SK-N-SH (cell line): ENCODE measurements around the gene AHR. TPM values are rescaled to one million over a fixed set of nuclear protein-coding genes. Genes with fewer than 3 reads are reported as not detected.

Experiments used
- CTCF ChIA-PET: fragments of 300-600, 350-600 bp; formaldehyde crosslinking; extraction: SDS; loops from one replicate; lab custom pipeline; 2021; lab: Yijun Ruan, JAX
- POLR2A ChIA-PET: fragments of 350-600 bp; sonication (Branson Sonifier 250); formaldehyde crosslinking; extraction: SDS; loops from one replicate; lab custom pipeline; 2020; ENCODE audit warnings: antibody characterized with exemption, inconsistent platforms; lab: Yijun Ruan, JAX
- DNase-seq: peaks from one replicate; pipeline ENCODE4 v3.0.0; 2012
- H2AFZ ChIP-seq: fragments of 200-600 bp; sonication (generic); 2 replicates; pipeline ENCODE4 v1.8.1; 2016; ENCODE audit warnings: antibody characterized with exemption, mild to moderate bottlenecking, low read depth
- H3F3A ChIP-seq: fragments of 200-600 bp; sonication (generic); replicated peaks from 2 replicates; pipeline ENCODE3; 2016; ENCODE audit warnings: antibody characterized with exemption, mild to moderate bottlenecking; ENCODE audit not compliant: insufficient read depth
- H3K27ac ChIP-seq, 2 experiments: fragments of 200-500 bp in 1 of 2; fragments of 200-600 bp in 1 of 2; sonication (Bioruptor generic) in 1 of 2; sonication (generic), shearing (Covaris generic) in 1 of 2; 2 replicates each; pipeline versions ENCODE4 v1.5.1 to v1.6.1; 2014 to 2016; ENCODE audit warnings: low read depth in 2 of 2, inconsistent platforms in 1 of 2, low read length in 1 of 2, mild to moderate bottlenecking in 1 of 2, mixed read lengths in 1 of 2
- H3K27me3 ChIP-seq: fragments of 200-600 bp; sonication (generic), shearing (Covaris generic); 2 replicates; pipeline ENCODE4 v1.6.1; 2016; ENCODE audit warnings: mixed run types; ENCODE audit not compliant: insufficient read depth
- H3K36me3 ChIP-seq, 2 experiments: fragments of 200-500 bp in 1 of 2; fragments of 200-600 bp in 1 of 2; sonication (Bioruptor generic) in 1 of 2; sonication (generic) in 1 of 2; replicated peaks in 1 of 2; 2 replicates each; pipeline versions ENCODE3 to v1.5.1; 2014 to 2016; ENCODE audit warnings: low read length in 1 of 2, mild to moderate bottlenecking in 1 of 2; ENCODE audit not compliant: insufficient read depth in 2 of 2, control insufficient read depth in 1 of 2
- H3K4me1 ChIP-seq, 2 experiments: fragments of 200-500 bp in 1 of 2; fragments of 200-600 bp in 1 of 2; sonication (Bioruptor generic) in 1 of 2; sonication (generic), shearing (Covaris generic) in 1 of 2; 2 replicates each; pipeline versions ENCODE4 v1.5.1 to v1.6.1; 2014 to 2016; ENCODE audit warnings: low read depth in 1 of 2, low read length in 1 of 2, mixed run types in 1 of 2; ENCODE audit not compliant: insufficient read depth in 2 of 2, control insufficient read depth in 1 of 2
- H3K4me2 ChIP-seq: fragments of 200-600 bp; sonication (generic), shearing (Covaris generic); 2 replicates; pipeline ENCODE4 v1.6.1; 2017; ENCODE audit warnings: mixed run types
- H3K4me3 ChIP-seq, 2 experiments: fragments of 200-500 bp in 1 of 2; fragments of 200-600 bp in 1 of 2; sonication (Bioruptor generic) in 1 of 2; sonication (generic), shearing (Covaris generic) in 1 of 2; 2 replicates each; pipeline versions ENCODE4 v1.5.1 to v1.8.1; 2014 to 2016; ENCODE audit warnings: low read depth in 2 of 2, inconsistent platforms in 1 of 2, low read length in 1 of 2, mild to moderate bottlenecking in 1 of 2, mixed read lengths in 1 of 2, moderate library complexity in 1 of 2
- H3K79me2 ChIP-seq: fragments of 200-600 bp; sonication (generic); 2 replicates; pipeline ENCODE4 v1.8.1; 2017; ENCODE audit warnings: mild to moderate bottlenecking; ENCODE audit not compliant: insufficient read depth
- H3K9ac ChIP-seq: fragments of 200-600 bp; sonication (generic); 2 replicates; pipeline ENCODE4 v1.6.1; 2017; ENCODE audit warnings: mixed run types
- H3K9me2 ChIP-seq: fragments of 200-600 bp; sonication (generic); 2 replicates; pipeline ENCODE4 v1.6.1; 2017; ENCODE audit warnings: mixed run types
- H3K9me3 ChIP-seq: fragments of 200-600 bp; sonication (generic); 2 replicates; pipeline ENCODE4 v1.6.1; 2017; ENCODE audit warnings: mixed run types, mild to moderate bottlenecking, moderate library complexity
- H4K20me1 ChIP-seq: fragments of 200-600 bp; sonication (generic); 2 replicates; pipeline ENCODE4 v1.6.1; 2017; ENCODE audit warnings: mild to moderate bottlenecking, mixed run types; ENCODE audit not compliant: insufficient read depth
- CHD2 ChIP-seq: fragments of 150-350 bp; IDR thresholded peaks from 2 replicates; pipeline ENCODE4 v1.6.1; 2018; ENCODE audit warnings: low read length; ENCODE audit not compliant: partially characterized antibody
- EZH2phosphoT487 ChIP-seq: fragments of 200-600 bp; sonication (generic); IDR thresholded peaks from 2 replicates; pipeline ENCODE4 v1.6.1; 2017; ENCODE audit warnings: low read depth, mixed run types, mild to moderate bottlenecking, antibody characterized with exemption, moderate library complexity, borderline replicate concordance
- FOXJ3 ChIP-seq: sonication (generic); formaldehyde crosslinking; IDR thresholded peaks from 2 replicates; pipeline ENCODE4 v1.5.1; 2020; ENCODE audit warnings: mild to moderate bottlenecking, missing genetic modification reagents
- GABPA ChIP-seq: IDR thresholded peaks from 2 replicates; pipeline ENCODE4 v1.4.0; 2012; ENCODE audit warnings: low read depth, mild to moderate bottlenecking
- IRF3 ChIP-seq: fragments of 150-350 bp; IDR thresholded peaks from 2 replicates; pipeline ENCODE4 v1.6.1; 2016; ENCODE audit warnings: mild to moderate bottlenecking, low read depth, low read length
- MAX ChIP-seq: IDR thresholded peaks from 2 replicates; pipeline ENCODE4 v1.4.0; 2012; ENCODE audit warnings: low read depth
- MEF2A ChIP-seq: IDR thresholded peaks from 2 replicates; pipeline ENCODE4 v1.4.0; 2012; ENCODE audit warnings: low read depth, borderline replicate concordance
- MXI1 ChIP-seq: IDR thresholded peaks from 2 replicates; pipeline ENCODE4 v1.6.1; 2012; ENCODE audit warnings: mild to moderate bottlenecking, low read depth, low read length, improper control_type of control experiment
- NRF1 ChIP-seq: IDR thresholded peaks from 2 replicates; pipeline ENCODE4 v1.6.1; 2012; ENCODE audit warnings: low read depth, mild to moderate bottlenecking, low read length
- RAD21 ChIP-seq: IDR thresholded peaks from 2 replicates; pipeline ENCODE4 v1.6.1; 2012; ENCODE audit warnings: mild to moderate bottlenecking, low read length
- RCOR1 ChIP-seq: fragments of 150-350 bp; IDR thresholded peaks from 2 replicates; pipeline ENCODE4 v1.6.1; 2017; ENCODE audit warnings: antibody characterized with exemption, low read length
- RXRA ChIP-seq: IDR thresholded peaks from 2 replicates; pipeline ENCODE4 v1.4.0; 2012; ENCODE audit warnings: low read depth, mild to moderate bottlenecking, borderline replicate concordance
- SIN3A ChIP-seq: IDR thresholded peaks from 2 replicates; pipeline ENCODE4 v1.6.1; 2012; ENCODE audit warnings: low read depth, mild to moderate bottlenecking, low read length, moderate library complexity, borderline replicate concordance
- SMC3 ChIP-seq: IDR thresholded peaks from 2 replicates; pipeline ENCODE4 v1.6.1; 2012; ENCODE audit warnings: low read depth, low read length, improper control_type of control experiment
- TAF1 ChIP-seq: IDR thresholded peaks from 2 replicates; pipeline ENCODE4 v1.6.1; 2012; ENCODE audit warnings: low read depth, mild to moderate bottlenecking, low read length, moderate library complexity, borderline replicate concordance
- TCF12 ChIP-seq: IDR thresholded peaks from 2 replicates; pipeline ENCODE4 v1.4.0; 2012
- TEAD4 ChIP-seq: IDR thresholded peaks from 2 replicates; pipeline ENCODE4 v1.4.0; 2012; ENCODE audit warnings: mild to moderate bottlenecking, borderline replicate concordance; ENCODE audit not compliant: insufficient read depth
- USF1 ChIP-seq: IDR thresholded peaks from 2 replicates; pipeline ENCODE4 v1.4.0; 2012; ENCODE audit warnings: low read depth, borderline replicate concordance
- YY1 ChIP-seq: IDR thresholded peaks from 2 replicates; pipeline ENCODE4 v1.4.0; 2012; ENCODE audit warnings: low read depth, mild to moderate bottlenecking
- WGBS: methylation state at CpG from one replicate; pipeline ENCODE4 v1.1.6; 2017; ENCODE audit warnings: low lambda C conversion rate; 5-methylcytosine and 5-hydroxymethylcytosine counted together
- polyA plus RNA-seq, 3 experiments: library from polyadenylated mRNA; depleted of rRNA; stranded (reverse); fragments of >200 nt; gene quantifications; 2 replicates each; pipeline ENCODE4 v1.2.3, GENCODE V29; 2012

The AHR gene
- polyA plus RNA-seq, 1 of the 3 experiments (the other 2 are of a cell fraction) = not detected

DNA sequence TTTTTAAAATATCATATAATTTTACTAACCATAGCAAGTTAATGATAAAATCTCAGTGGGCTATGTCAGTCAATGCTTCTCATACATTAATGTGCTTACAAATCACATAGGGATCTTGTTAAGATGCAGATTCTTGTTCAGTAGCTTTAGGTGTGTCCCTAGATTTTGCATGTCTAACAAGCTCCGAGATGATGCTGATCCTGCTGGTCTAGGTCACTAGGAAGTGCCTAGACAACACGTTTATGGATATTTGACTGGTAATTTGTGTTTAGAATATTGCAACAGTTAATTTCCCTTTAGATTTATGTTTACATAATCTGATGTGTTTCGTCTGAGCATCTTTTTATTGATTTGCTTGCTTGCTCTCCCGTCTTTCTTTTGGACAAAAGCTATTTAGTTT, 12.7 kb downstream of the AHR start:
- no peak overlapping the region for H3K4me2 ChIP-seq
- TF ChIP-seq RCOR1 (no peak), IRF3 (no peak), MAX (no peak), FOXJ3 (CRISPR knock-in tag) (no peak), TCF12 (no peak), SIN3A (no peak), EZH2phosphoT487 (0 out of 2 replicates have a peak, but pooled peaks have one; percentile 55)
- no peaks in the 10 kb centered on the region for H3K36me3 ChIP-seq
- no peaks in the 10 kb centered on the region for H3K9me2 ChIP-seq
- no peaks in the 10 kb centered on the region for H3F3A ChIP-seq
- ChIA-PET CTCF (interaction anchor here (1.0 to 1.5 kb wide), 2 partner anchors 8 to 328 kb away, joined by 3 read pairs; no protein-coding TSS in a partner anchor), POLR2A (no interaction called here)
- no peak overlapping the region for H3K9ac ChIP-seq
- no peak overlapping the region for H3K27ac ChIP-seq
- no peak overlapping the region for H2AFZ ChIP-seq
- H4K20me1 ChIP-seq = no peaks in the 10 kb centered on the region
- H3K9me3 ChIP-seq = no peaks in the 10 kb centered on the region
- H3K27me3 ChIP-seq = peaks cover 65% of the 10 kb centered on the region; the same call in 1 of the 2 replicates
- DNase-seq = no peak
- WGBS = 14% methylated on average over 4 of the region's 4 CpGs
- H3K79me2 ChIP-seq = no peaks in the 10 kb centered on the region
- no peaks in the 10 kb centered on the region for H3K4me1 ChIP-seq
- H3K4me3 ChIP-seq = no peak overlapping the region

DNA sequence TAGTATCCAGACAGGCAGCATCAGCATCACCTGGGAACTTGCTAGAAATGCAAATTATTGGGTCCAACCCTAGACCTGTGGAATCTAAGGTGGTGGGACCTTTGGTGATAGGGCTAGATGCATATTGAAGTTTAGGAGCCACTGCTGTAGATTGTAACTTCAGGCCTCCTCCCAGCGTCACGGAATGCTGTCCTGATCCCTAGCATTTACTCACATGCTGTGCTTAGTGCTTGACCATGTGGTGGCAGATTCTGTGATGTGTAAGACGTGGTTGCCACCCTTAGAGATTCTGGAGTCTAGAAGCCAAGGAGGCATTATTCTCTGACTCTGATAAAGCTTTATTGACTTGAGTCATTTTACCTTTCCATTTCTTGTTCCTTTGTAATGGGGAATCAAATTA, 13.5 kb downstream of the AHR start:
- ChIA-PET POLR2A (no interaction called here), CTCF (interaction anchor here (1.0 to 1.5 kb wide), 3 partner anchors 9 to 329 kb away, joined by 3 read pairs; no protein-coding TSS in a partner anchor)
- DNase-seq = no peak
- H3K9me3 ChIP-seq = no peaks in the 10 kb centered on the region
- TF ChIP-seq RCOR1 (no peak), GABPA (no peak), TAF1 (no peak), YY1 (no peak), EZH2phosphoT487 (no peak), NRF1 (no peak), MEF2A (no peak), MAX (no peak), FOXJ3 (CRISPR knock-in tag) (no peak), RAD21 (no peak), TEAD4 (no peak), CHD2 (no peak), SMC3 (no peak), USF1 (no peak), IRF3 (no peak), MXI1 (no peak), RXRA (no peak)
- no peaks in the 10 kb centered on the region for H3K36me3 ChIP-seq
- H3K9ac ChIP-seq = no peak overlapping the region
- no peak overlapping the region for H3K4me2 ChIP-seq
- no peaks in the 10 kb centered on the region for H3K9me2 ChIP-seq
- peaks cover 62% of the 10 kb centered on the region; the same call in 1 of the 2 replicates for H3K27me3 ChIP-seq
- H2AFZ ChIP-seq = no peak overlapping the region
- H3K79me2 ChIP-seq = no peaks in the 10 kb centered on the region
- no peak overlapping the region for H3K4me3 ChIP-seq
- no peaks in the 10 kb centered on the region for H3K4me1 ChIP-seq
- H3K27ac ChIP-seq = no peak overlapping the region
- H4K20me1 ChIP-seq = no peaks in the 10 kb centered on the region
- no peaks in the 10 kb centered on the region for H3F3A ChIP-seq
- 5% methylated on average over 2 of the region's 3 CpGs for WGBS
